GM18858 (cell line): ENCODE data around the gene PHF12.

Experiments used
- ATAC-seq: cut with Tn5 transposase; IDR thresholded peaks from one replicate; pipeline ENCODE4 v1.9.1; 2021; ENCODE audit not compliant: unreplicated experiment

PHF12 gene

GRCh38 chr17:28951428-28951990, at the start of gene PHF12:
Gene PHF12, minus strand, starts transcription at chr17:28951518. Its CDS starts 558 bp downstream, at chr17:28950960.
- peak; percentile 54 for ATAC-seq

DNA sequence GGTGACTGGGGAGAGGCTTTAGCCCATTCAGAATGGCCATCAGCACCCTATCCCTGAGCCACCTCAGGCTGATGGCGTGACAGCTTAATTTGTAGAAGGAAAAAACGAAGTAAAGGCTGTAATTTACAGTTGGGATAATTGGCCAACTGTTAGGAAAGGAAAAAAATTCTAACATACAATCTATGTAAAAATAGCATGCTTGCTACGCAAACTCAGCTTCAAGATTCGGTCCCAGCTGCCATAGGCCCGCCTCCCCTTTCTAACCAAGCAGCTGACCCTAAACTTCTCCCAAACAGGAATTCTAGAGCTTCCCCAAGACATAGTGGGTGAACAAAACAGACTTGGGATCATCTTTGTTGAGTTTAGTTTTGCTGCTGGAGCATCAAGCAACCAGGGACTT, 49.7 kb upstream of the PHF12 start:
- ATAC-seq, result no peak

DNA sequence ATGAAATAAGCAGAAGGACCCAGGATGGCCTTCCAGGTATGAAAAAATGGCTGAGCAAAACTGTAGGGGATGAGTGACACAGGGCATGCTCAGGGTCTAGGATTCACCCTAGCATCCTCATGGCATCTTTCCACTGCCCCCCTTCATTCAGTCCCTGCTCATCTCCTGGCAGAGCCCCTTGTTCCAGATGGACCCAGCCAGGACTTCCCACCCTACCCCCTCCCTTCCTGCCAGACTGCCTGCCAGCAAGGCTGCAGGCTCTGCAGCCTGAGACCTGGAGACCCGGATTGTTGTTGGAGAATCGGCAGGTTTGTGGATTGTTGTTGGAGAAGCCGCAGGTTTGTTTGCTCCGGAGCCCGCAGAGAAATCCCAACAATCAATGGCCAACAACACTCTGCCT, 47.9 kb upstream of the PHF12 start:
- ATAC-seq, result no peak

GRCh38 chr17:28997806-28998205, 46.5 kb upstream of the PHF12 start:
- no peak for ATAC-seq

GRCh38 chr17:28996554-28997096, 45.3 kb upstream of the PHF12 start:
- ATAC-seq, result no peak

DNA sequence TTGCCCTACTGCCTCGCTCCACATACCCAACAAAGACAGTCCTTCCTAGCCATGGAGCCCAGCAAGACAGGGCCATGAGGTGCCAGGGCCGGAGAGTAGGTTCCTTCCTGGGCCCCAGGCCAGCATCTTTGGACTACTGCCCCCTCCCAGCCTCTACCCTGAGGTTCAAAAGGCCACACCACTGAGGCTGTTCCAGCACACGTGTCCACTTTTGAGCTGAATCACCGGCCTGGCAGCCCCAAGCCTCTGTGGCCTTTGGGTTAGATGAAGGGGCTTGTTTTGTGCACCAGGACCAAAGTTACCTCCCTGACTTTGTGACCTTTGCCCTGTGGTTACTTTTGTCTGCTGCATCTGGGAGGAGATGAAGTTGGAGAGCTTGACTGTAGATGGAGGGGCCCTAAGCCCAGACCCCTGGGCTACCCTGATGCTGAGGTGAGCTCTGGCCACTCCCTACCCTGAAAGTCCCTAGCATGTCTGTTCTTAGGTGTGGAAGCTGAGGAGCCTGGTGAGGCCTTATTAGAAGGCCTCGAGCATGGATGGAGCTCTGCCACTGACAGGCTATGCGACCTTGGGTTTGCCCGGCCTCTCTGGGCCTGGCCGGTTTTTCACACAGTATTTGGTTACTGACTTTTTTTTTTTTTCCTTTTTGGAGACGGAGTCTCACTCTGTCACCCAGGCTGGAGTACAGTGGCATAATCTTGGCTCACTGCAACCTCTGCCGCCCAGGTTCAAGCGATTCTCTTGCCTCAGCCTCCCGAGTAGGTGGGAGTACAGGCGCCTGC, 42.5 kb upstream of the PHF12 start:
- no peak for ATAC-seq

GRCh38 chr17:28992625-28993600, 41.6 kb upstream of the PHF12 start:
- no peak for ATAC-seq

DNA sequence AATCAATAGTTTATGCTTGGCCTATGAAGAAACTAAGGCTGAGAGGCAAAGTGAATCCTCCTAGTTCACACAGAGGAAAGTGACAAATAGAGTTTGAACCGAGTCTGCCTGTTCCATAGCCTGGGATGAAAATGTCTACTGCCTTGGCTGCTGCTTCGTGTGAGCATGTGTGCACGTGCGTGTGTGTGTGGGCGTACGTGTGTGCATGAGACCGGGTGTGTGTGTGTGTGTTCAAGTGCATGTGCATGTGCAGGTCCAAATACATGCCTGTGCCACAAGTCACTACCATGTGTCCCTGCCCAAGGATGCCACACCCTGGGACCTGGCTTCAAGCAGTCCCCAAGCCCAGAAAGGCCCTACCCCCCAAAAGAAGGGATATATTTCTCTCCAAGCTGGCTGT, 40.9 kb upstream of the PHF12 start:
- ATAC-seq, result no peak

DNA sequence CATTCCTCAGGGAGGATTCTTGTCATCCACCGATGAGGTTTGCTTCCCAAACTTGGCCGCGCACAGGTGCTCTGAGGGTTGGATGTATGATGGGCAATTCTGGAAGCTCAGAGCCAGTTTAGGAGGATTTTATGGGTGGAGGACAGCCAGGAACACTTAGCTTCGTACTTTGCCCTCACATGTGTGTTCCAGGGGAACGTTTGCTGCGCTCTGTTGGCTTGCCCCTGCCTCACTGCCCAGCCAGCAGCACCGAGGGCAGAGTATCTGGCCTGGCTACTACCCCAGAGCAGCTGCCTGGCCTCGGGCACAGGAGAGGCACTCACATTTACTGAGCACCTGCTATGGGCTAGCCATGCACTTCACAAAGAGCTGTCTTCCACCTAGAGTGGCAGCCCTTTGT, 40.5 kb upstream of the PHF12 start:
- ATAC-seq, result no peak

DNA sequence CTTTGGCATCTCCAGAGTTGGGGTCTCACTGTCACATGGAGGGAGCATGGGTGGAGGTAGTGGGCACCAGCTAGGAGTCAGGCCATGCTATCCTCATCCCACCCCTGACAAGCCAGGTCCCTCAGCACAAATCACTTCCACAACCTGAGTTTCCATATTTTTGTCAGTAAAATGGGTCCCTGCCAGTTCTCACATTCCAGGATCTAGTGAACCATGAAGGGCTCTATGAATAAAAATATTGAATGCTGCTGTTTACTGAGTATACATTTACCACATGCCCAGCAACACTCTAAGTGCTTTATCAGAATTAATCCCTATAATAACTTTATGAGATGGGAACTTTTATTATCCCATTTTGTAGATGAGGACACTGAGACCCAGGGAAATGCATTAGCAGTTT, 37.7 kb upstream of the PHF12 start:
- ATAC-seq, result no peak

DNA sequence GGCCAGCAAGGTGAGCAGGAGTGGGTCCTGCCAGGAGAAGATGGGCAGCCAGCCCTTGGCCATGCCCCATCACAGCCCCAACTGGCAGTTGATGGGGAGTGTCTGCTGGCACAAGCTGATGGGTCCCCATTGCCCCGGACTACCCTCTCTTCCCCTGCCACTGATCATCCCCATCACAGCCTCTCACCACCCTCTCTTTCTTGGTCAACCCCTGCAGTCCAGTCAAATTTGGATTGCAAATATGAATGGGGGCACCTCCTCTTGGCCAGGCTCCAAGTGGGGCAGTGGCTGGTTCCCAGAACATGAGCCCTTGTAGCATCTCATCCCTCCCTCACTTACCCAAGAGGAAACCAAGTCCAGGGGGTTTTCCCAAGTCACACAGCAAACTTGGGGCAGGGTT, 37.2 kb upstream of the PHF12 start:
- ATAC-seq, result no peak

- ATAC-seq, result no peak
These were observed 35.7 kb upstream of the PHF12 start for GRCh38 chr17:28986714-28987655.

- ATAC-seq, result no peak
These were observed 34.8 kb upstream of the PHF12 start for GRCh38 chr17:28985950-28986713.

DNA sequence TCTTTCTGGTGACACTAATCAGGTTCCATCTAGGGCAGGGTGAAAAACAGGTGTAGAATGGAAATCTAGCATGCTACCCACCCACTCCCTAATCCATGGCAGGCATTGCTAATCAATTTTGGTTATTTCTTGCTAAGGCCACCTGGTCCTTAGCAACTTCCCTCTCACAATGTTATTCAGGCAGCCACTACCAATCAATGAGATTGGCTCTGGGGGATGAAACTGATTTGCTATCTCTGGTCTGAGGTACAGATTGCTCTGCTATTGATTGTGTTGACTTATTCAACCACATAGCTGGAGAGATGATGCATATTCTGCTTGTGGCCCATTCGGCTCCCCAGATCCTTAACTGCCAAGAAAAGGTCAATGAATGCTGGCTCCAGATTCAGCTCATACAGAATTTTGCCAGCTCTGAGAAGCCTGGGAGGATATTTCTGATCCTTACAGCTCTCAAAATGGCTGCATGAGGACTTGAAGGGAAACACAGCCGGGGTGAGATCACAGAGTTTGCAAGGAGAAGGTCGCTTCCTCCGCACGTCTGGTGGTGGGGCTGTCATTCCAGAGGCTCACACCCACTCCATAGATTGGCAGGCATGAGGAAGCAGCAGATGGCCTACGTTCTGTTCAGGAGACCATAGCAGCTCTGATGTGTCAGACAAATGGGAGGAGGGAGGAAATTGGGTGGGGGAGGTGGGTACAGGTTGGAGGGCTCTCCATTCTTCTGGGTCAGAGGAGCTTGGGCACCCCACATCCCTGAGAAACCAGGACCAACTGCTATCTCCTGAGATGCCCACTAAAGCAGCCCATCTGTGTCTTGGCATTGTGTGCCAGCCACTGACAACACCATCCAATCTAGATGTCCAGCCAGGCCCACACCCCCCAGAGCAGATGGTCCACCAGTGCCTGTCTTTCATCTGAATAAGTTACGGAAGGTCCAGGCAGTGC, 32.2 kb upstream of the PHF12 start:
- no peak for ATAC-seq

DNA sequence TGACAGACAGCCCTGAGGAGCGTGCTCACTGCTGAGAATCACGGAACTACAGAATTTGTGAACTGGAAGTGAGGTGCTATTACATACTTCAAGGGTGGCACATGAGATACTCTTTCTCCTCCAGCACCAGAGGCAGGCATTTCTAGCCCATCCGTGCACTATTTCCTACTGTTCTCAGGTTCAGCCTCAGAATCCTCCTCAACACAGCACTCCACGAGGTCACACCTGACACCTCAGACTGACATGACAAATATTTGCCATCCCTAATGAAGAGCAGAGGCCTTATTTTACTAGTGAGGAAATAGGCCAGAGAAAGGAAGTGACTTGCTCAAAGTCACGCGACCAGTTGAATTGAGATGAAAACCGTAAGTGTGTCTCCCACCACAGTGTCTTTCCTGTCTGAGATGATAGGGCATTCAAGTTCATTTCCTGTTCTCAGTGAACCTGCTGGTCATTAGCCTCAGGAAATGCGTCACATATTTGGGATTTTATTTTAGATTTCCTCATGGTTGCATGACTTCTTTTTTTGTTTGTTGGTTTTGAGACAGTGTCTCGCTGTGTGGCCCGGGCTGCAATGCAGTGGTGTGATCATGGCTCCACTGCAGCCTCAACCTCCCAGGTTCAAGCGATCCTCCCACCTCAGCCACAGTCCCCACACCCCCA, 30.9 kb upstream of the PHF12 start:
- no peak for ATAC-seq

DNA sequence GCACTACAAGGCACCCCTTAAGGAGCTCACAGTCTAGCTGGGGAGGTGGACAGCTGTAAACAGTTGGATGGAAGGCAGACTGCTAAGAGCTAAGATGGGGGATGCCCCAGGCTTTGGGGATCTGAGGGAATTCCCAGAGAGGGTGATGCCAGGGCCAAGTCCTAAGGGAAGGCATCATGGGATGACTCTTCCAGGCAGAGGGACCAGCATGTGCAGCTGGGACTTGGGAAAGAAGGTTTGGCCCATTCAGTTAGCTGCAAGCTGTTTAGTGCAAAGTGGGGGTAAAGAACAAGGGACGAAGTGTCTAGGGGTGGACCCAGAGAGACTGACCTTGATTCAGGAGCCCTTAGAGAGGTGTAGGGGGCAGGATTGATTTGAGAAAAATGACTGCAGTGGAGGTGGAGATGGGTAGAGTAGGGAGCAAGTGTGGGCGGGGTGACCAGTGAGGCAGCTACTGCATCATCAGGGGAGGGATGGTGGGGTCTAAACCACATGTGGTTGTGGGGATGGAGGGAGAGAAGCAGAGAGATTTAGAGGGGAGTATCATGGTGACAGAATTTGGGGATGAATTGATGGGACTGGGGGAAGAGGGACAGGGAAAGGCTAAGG, 27.1 kb upstream of the PHF12 start:
- ATAC-seq, result no peak

GRCh38 chr17:28977659-28978355, 26.5 kb upstream of the PHF12 start:
- no peak for ATAC-seq
